NCI-H1417 (cell line): ENCODE data around the gene GRAPL.
"Not testable (repeated sequence)": the region's sequence is repeated elsewhere in the genome, so short reads cannot be mapped to it uniquely, and the experiment has no call there.

ENCODE experiments used
- DNase-seq, 3 experiments: peaks; one replicate each; lab custom pipeline; 2025; lab: John Stamatoyannopoulos, UW

GRAPL gene

GRCh38 chr17:19188870-19189708 lies 61.7 kb downstream of the GRAPL start:
- DNase-seq: not testable (repeated sequence)

GRCh38 chr17:19189781-19190405 lies 62.5 kb downstream of the GRAPL start:
- not testable (repeated sequence) for DNase-seq

GRCh38 chr17:19196382-19197204 lies 69.2 kb downstream of the GRAPL start:
- not testable (repeated sequence) for DNase-seq

- not testable (repeated sequence) for DNase-seq
Measured at GRCh38 chr17:19202448-19202847, 75.1 kb downstream of the GRAPL start.

GRCh38 chr17:19203429-19203828 lies 76.0 kb downstream of the GRAPL start:
- not testable (repeated sequence) for DNase-seq
